K562 (cell line): ENCODE data around the gene REC8. TPM values are rescaled to one million over a fixed set of nuclear protein-coding genes. Genes with fewer than 3 reads are reported as not detected.

Experiments used
- KLF6 ChIP-seq: fragments of 250-450 bp; sonication (Bioruptor Pico); IDR thresholded peaks from 2 replicates; pipeline ENCODE4 v1.4.0; 2020; ENCODE audit warnings: mild to moderate bottlenecking, moderate library complexity, borderline replicate concordance
- MYBL2 ChIP-seq, 2 experiments: fragments of 450-650 bp in 1 of 2; sonication (generic) in 1 of 2; formaldehyde crosslinking in 1 of 2; IDR thresholded peaks; 2 replicates each; pipeline versions ENCODE4 v1.6.1 to v1.8.1; 2017 to 2022; ENCODE audit warnings: borderline replicate concordance in 1 of 2, inconsistent platforms in 1 of 2, low read depth in 1 of 2, mild to moderate bottlenecking in 1 of 2, missing genetic modification reagents in 1 of 2, moderate library complexity in 1 of 2
- NR0B1 ChIP-seq: fragments of 450-650 bp; IDR thresholded peaks from one replicate; pipeline ENCODE4 v1.6.1; 2018; ENCODE audit warnings: mild to moderate bottlenecking, moderate library complexity; ENCODE audit not compliant: partially characterized antibody
- SP1 ChIP-seq: sonication (generic); formaldehyde crosslinking; IDR thresholded peaks from 2 replicates; pipeline ENCODE4 v1.8.1; 2022; ENCODE audit warnings: mild to moderate bottlenecking, missing genetic modification reagents
- STAG1 ChIP-seq: sonication (generic); formaldehyde crosslinking; IDR thresholded peaks from 2 replicates; pipeline ENCODE4 v1.5.0; 2020; ENCODE audit warnings: missing genetic modification reagents, borderline replicate concordance
- TCF15 ChIP-seq: fragments of 250-450 bp; sonication (Bioruptor Pico); IDR thresholded peaks from 2 replicates; pipeline ENCODE4 v1.8.0; 2022; ENCODE audit warnings: moderate library complexity, mild to moderate bottlenecking, inconsistent platforms
- ZFPM2 ChIP-seq: fragments of 250-450 bp; sonication (Bioruptor Pico); IDR thresholded peaks from 2 replicates; pipeline ENCODE4 v1.5.1; 2022; ENCODE audit warnings: mild to moderate bottlenecking
- ZNF407 ChIP-seq: fragments of 450-650 bp; IDR thresholded peaks from 2 replicates; pipeline ENCODE4 v1.6.1; 2016; ENCODE audit warnings: low read depth
- polyA plus RNA-seq, 8 experiments: library from polyadenylated mRNA; depleted of rRNA in 4 of 8; stranded (reverse) in 5 of 8; unstranded in 3 of 8; fragments of >200 nt; fragmentation: Nextera tagmentation in 2 of 8; fragmentation: Illumina TruSeq in 1 of 8; extraction: Ambion mirVana in 2 of 8; extraction: Trizol in 1 of 8; gene quantifications; 2 replicates each; pipeline versions ENCODE4 v1.2.1 to v1.2.3, GENCODE V29; 2011 to 2014; ENCODE audit warnings: inconsistent platforms in 1 of 8, missing spikeins in 1 of 8
- total RNA-seq, 7 experiments: library from RNA; depleted of rRNA in 6 of 7; stranded (reverse); fragments of >200 nt in 6 of 7; fragmentation: Illumina TruSeq in 2 of 7; extraction: Trizol in 2 of 7; gene quantifications; 2 replicates each; pipeline versions ENCODE4 v1.2.1 to v1.2.3, GENCODE V29; 2011 to 2021; ENCODE audit warnings: low replicate concordance in 1 of 7

The REC8 gene
- total and polyA plus RNA-seq, 9 of the 15 experiments (the other 6 are each of a cell fraction or from before 2014, with no cell fraction given), result 0.11 to 2.5 (median 0.85) TPM

- no peak; the same call in 1 of the 2 replicates for TF ChIP-seq ZNF407
- no peak for TF ChIP-seq TCF15 (CRISPR knock-in tag)
- no peak for TF ChIP-seq KLF6 (CRISPR knock-in tag)
- TF ChIP-seq MYBL2 (IDR thresholded peaks at IDR 0.05; ENCODE audit: low read depth), result peak; percentile 91
- no peak for TF ChIP-seq MYBL2 (CRISPR knock-in tag; IDR thresholded peaks at IDR 0.05; ENCODE audit: borderline replicate concordance)
- TF ChIP-seq NR0B1, result no peak
- TF ChIP-seq STAG1 (CRISPR knock-in tag), result no peak
- no peak for TF ChIP-seq ZFPM2 (CRISPR knock-in tag)
- TF ChIP-seq SP1 (CRISPR knock-in tag), result peak; percentile 81
Observed at GRCh38 chr14:24141097-24141880, 30.6 kb upstream of the REC8 start, which contains the start of gene EMC9 (continued).
